Erythroblast (primary cell): Measurements from ENCODE around the gene GCNT2.

Experiments
- GATA1 ChIP-seq: IDR thresholded peaks from 2 replicates; pipeline ENCODE4 v1.6.1; 2011; ENCODE audit warnings: low read depth, mild to moderate bottlenecking, control low read depth, low read length, moderate library complexity
- POLR2A ChIP-seq: IDR thresholded peaks from 2 replicates; pipeline ENCODE4 v1.6.1; 2011; ENCODE audit warnings: mild to moderate bottlenecking, low read length

DNA sequence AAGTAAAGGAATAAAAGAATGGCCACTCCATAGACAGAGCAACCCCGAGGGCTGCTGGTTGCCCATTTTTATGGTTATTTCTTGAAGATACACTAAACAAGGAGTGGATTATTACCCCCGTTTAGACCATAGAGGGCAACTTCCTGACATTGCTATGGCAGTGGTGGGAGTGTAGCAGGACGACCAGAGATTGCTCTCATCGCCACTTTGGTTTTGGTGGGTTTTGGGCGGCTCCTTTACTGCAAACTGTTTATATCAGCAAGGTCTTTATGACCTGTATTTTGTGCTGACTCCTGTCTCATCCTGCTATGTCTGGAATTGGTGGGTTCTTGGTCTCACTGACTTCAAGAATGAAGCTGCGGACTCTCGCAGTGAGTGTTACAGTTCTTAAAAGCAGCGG lies 94.5 kb downstream of the GCNT2 start:
- TF ChIP-seq POLR2A = no peak
- TF ChIP-seq GATA1 = no peak
